TTC549 (cell line): Measurements from ENCODE around the gene PNMA1.
"Not testable (repeated sequence)": the region's sequence is repeated elsewhere in the genome, so short reads cannot be mapped to it uniquely, and the experiment has no call there.

Source experiments
- FAIRE-seq: peaks from 2 replicates; lab custom pipeline; 2012; peaks lifted over from hg19 to GRCh38; lab: Jason Lieb, UNC

The PNMA1 gene

GRCh38 chr14:73714656-73715081 lies 485 bp upstream of the PNMA1 start:
- FAIRE-seq = no peak

- no peak for FAIRE-seq
Measured at GRCh38 chr14:73713206-73713802, 880 bp downstream of the PNMA1 start.

GRCh38 chr14:73712540-73713180 lies 1.5 kb downstream of the PNMA1 start:
- FAIRE-seq = no peak

GRCh38 chr14:73712071-73712506 lies 2.1 kb downstream of the PNMA1 start:
- no peak for FAIRE-seq

- FAIRE-seq = no peak
Measured at GRCh38 chr14:73710737-73711136, 3.4 kb downstream of the PNMA1 start.

GRCh38 chr14:73709904-73710469 lies 4.2 kb downstream of the PNMA1 start:
- FAIRE-seq = no peak

- FAIRE-seq = not testable (repeated sequence)
Measured at GRCh38 chr14:73708076-73708475, 6.1 kb downstream of the PNMA1 start.

- no peak for FAIRE-seq
Measured at GRCh38 chr14:73700325-73700724, 13.9 kb downstream of the PNMA1 start.

GRCh38 chr14:73696466-73697400 lies 17.5 kb downstream of the PNMA1 start:
- FAIRE-seq = no peak

- FAIRE-seq = no peak
Measured at GRCh38 chr14:73695997-73696396, 18.2 kb downstream of the PNMA1 start.

GRCh38 chr14:73695082-73695481 lies 19.1 kb downstream of the PNMA1 start:
- no peak for FAIRE-seq

GRCh38 chr14:73694083-73694482 lies 20.1 kb downstream of the PNMA1 start:
- FAIRE-seq = no peak

GRCh38 chr14:73686901-73687300 lies 27.3 kb downstream of the PNMA1 start:
- FAIRE-seq = no peak

- FAIRE-seq = no peak
Measured at GRCh38 chr14:73685328-73685727, 28.9 kb downstream of the PNMA1 start.

- FAIRE-seq = no peak
Measured at GRCh38 chr14:73684627-73685026, 29.6 kb downstream of the PNMA1 start.

- no peak for FAIRE-seq
Measured at GRCh38 chr14:73680821-73681220, 33.4 kb downstream of the PNMA1 start.

- no peak for FAIRE-seq
Measured at GRCh38 chr14:73678698-73679097, 35.5 kb downstream of the PNMA1 start.

GRCh38 chr14:73674986-73675385 lies 39.2 kb downstream of the PNMA1 start:
- FAIRE-seq = no peak

GRCh38 chr14:73667854-73668253 lies 46.3 kb downstream of the PNMA1 start:
- no peak for FAIRE-seq

- FAIRE-seq = no peak
Measured at GRCh38 chr14:73666583-73666982, 47.6 kb downstream of the PNMA1 start.

- FAIRE-seq = no peak
Measured at GRCh38 chr14:73665130-73665529, 49.1 kb downstream of the PNMA1 start.

GRCh38 chr14:73663548-73664212 lies 50.5 kb downstream of the PNMA1 start:
- no peak for FAIRE-seq
